NCI-H2029 treated with DMSO at 0.1 percent for 48 hours (cell line): ENCODE measurements around the gene MUC4.
"Not testable (repeated sequence)": the region's sequence is repeated elsewhere in the genome, so short reads cannot be mapped to it uniquely, and the experiment has no call there.

Experiments
- DNase-seq: peaks from one replicate; lab custom pipeline; 2025; lab: John Stamatoyannopoulos, UW

MUC4 gene

GRCh38 chr3:195737782-195738181, 73.9 kb downstream of the MUC4 start:
- DNase-seq: not testable (repeated sequence)

- no peak for DNase-seq
Measured at GRCh38 chr3:195736866-195737490, 74.8 kb downstream of the MUC4 start.

DNA sequence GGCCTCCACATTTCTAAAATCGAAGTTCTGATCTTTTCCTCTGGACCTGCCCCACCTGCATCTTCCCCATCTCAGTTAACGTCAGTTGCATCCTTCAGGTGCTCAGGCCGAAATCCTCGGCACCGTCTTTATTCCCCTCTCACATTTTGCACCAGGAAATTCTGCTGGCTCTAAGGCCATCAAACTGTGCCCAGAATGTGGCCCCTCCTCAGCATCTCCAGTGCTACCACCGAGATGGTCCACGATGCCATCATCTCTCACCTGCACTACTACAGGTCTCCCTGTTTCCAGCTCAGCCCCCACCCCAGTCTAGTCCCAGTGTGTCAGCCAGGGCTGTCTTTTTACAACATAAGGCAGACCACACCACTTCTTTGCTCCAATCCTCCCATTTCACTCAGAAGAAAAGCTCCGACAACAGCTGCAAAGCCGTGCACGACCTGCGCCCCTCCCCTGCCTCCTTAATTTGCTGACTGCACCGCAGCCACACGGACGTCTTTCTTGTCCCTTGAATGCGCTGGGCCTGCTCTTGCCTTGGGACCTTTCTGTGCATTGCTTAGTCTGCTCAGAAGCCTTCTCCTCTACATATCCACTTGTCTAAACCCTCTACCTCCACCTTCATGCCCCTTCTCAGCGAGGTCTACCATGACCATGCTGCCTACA, 76.6 kb downstream of the MUC4 start:
- no peak for DNase-seq

GRCh38 chr3:195732940-195733339, 78.8 kb downstream of the MUC4 start:
- DNase-seq: no peak

DNA sequence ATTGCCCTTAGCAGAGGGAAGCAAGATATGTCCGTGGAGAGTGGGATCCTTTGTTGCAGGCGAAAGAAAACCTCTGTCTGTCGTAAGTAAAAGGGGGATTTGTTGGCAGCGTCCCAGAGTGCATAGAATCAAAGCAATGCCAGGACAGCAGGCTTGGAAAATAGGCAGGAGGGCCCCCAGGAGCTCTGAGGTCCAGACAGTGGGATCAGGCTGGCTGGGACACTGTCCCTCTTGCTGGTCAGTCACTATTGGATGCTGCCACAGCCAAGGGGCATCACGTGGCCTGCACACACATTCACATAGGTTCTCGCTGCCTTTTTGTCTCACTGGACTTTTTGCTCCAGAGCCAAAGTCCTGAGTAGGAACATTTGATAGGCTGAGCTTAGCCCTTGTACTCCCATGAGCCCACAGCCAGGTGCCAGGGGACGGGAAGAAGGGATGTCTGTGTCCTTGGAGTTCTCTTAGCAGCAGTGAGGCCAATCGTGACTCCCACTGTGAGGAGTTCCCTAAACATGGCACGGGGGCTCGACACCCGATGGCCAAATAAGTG, 80.3 kb downstream of the MUC4 start:
- DNase-seq: no peak

DNA sequence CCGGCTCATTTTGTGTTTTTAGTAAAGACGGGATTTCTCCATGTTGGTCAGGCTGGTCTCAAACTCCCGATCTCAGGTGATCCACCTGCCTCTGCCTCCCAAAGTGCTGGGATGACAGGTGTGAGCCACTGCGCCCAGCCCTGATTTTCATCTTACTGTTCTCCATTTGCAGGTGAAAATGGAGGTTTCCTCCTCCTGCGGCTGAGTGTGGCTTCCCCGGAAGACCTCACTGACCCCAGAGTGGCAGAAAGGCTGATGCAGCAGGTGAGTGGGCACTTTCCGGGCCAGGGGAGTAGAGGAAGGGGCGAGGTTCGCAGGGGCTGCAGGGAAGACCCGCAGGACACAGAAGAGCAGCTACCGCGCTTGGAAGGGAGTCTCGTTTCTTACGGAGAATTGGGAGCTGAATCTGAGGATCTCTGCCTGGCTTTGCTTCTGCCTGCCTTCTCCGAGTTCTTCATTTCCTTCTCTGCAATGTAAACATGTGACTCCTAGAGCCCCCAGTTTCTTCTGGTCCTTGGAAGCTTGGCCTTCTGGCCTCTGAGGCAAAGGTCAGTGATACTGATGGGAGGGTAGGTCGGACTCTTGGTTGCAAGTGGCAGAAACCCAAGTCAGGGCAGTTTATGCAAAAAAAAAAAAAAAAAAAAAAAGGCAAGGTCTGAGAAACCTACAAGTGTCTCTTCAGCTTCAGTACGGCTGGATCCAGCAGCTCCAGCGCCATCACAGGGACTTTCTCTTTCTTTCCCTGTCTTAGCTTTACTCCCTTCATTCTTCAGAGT, 82.1 kb downstream of the MUC4 start:
- DNase-seq: no peak

DNA sequence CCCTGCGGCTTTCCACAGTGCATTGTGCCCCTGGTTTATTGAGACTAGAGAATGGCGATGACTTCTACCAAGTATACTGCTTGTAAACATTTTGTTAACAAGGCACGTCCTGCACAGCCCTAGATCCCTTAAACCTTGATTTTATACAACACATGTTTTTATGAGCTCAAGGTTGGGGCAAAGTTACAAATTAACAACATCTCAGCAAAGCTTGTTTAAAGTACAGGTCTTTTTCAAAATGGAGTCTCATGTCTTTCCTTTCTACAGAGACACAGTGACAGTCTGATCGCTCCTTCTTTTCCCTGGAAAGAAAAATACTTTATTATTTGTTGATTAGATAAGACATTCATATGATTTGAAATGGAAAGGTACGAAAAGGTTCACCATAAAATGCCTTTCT, 82.9 kb downstream of the MUC4 start:
- not testable (repeated sequence) for DNase-seq

- no peak for DNase-seq
Measured at GRCh38 chr3:195727606-195728195, 84.0 kb downstream of the MUC4 start.

DNA sequence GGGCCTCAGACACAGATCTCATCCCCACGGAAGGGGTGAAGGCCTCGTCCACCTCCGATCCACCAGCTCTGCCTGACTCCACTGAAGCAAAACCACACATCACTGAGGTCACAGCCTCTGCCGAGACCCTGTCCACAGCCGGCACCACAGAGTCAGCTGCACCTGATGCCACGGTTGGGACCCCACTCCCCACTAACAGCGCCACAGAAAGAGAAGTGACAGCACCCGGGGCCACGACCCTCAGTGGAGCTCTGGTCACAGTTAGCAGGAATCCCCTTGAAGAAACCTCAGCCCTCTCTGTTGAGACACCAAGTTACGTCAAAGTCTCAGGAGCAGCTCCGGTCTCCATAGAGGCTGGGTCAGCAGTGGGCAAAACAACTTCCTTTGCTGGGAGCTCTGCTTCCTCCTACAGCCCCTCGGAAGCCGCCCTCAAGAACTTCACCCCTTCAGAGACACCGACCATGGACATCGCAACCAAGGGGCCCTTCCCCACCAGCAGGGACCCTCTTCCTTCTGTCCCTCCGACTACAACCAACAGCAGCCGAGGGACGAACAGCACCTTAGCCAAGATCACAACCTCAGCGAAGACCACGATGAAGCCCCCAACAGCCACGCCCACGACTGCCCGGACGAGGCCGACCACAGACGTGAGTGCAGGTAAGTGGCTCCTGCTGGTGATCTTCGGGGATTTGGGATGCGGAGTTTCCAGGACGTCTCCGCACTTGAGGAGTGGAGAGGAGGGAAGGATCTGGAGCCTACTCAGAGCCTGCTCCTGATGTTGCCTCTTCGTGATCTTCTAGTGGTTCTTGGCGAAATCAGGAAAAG, 85.6 kb downstream of the MUC4 start:
- not testable (repeated sequence) for DNase-seq

DNA sequence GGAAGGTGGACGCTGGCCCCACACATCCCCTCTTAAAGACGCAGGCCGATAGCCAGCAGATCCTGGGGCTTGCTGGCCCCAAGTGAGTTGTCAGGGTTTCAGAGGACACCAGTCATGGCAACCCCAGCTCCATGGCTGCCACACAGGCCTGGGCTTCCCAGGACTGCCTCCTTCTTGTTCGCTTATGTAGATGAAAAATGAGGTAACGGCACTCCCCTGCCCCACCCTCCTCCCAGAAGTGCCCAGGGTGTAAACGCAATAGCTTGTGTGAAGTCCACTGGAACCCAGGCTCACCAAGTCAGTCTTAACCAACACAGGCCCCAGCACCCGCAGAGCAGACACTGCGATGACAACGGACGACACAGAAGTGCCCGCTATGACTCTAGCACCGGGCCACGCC, 87.4 kb downstream of the MUC4 start:
- DNase-seq: not testable (repeated sequence)

GRCh38 chr3:195722996-195723345, 88.8 kb downstream of the MUC4 start:
- not testable (repeated sequence) for DNase-seq

- not testable (repeated sequence) for DNase-seq
Measured at GRCh38 chr3:195722139-195722995, 89.4 kb downstream of the MUC4 start.

DNA sequence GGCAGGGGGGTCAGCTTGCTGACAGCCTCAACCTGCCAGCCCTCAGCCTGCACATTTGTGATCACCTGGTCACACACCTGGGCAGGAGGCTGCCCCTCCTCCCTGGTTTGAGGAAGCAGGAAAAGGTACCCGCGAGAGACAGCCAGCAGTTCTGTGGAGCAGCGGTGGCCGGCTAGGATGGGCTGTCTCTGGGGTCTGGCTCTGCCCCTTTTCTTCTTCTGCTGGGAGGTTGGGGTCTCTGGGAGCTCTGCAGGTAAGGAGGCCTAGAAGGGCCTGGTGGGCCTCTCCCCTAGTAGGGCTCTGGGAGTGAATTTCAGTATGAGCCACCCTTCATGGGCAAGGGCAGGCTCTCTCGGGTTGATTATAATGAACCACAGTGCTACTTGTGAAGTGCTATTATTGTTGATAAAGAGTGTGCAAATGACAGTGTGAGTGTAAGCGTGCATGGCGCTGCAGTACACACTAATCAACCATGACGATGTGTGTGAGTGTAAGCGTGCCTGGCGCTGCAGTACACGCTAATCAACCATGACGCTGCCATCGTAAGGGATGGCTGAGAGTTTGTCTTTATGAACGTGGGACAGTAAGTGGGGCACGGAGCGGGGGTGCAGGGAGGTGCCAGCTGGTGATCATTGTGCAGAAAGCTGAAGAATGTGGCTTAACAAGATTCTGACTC, 90.8 kb downstream of the MUC4 start, which contains the start of gene MUC20:
TSS of gene MUC20 (plus strand) at position 148 of the 676 bp plus-strand sequence. CDS start at position 178, 30 bp downstream.
- not testable (repeated sequence) for DNase-seq

DNA sequence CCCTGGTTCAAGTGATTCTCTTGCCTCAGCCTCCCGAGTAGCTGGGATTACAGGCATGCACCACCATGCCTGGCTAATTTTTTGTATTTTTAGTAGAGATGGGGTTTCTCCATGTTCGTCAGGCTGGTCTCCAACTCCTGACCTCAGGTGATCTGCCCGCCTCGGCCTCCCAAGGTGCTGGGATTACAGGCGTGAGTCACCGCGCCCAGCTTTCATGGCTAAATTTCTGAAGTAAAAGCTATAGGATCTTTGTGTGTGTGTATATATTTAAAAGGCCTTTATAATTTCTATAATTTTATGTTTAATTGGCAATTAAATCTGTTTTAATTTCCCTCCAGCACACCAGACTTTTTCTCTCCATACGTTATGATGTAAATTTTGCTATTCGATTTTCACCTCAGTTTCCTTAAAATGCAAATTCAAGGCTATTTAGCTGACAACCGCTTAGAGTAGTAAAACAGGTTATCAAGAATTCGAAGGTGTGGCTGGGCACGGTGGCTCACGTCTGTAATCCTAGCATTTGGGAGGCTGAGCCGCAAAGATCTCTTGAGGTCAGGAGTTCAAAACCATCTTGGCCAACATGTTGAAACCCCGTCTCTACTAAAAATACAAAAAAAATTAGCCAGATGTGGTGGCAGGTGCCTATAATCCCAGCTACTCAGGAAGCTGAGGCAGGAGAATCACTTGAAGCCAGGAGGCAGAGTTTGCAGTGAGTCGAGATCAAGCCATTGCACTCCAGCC, 92.0 kb downstream of the MUC4 start:
- DNase-seq: not testable (repeated sequence)

- no peak for DNase-seq
Measured at GRCh38 chr3:195718477-195718984, 93.2 kb downstream of the MUC4 start.

- no peak for DNase-seq
Measured at GRCh38 chr3:195717852-195718476, 93.8 kb downstream of the MUC4 start.

GRCh38 chr3:195717416-195717815, 94.3 kb downstream of the MUC4 start:
- DNase-seq: no peak

- no peak for DNase-seq
Measured at GRCh38 chr3:195715583-195716266, 96.0 kb downstream of the MUC4 start.
